GM12873 (cell line): ENCODE data around the gene FITM1.

Source experiments
- CTCF ChIP-seq: IDR thresholded peaks from 2 replicates; pipeline ENCODE4 v1.5.1; 2012; ENCODE audit warnings: low read depth, mild to moderate bottlenecking, moderate library complexity, low read length, control low read depth; ENCODE audit not compliant: insufficient read depth; ENCODE audit errors: missing control alignments

FITM1 gene

GRCh38 chr14:24127673-24128072 is 2.8 kb upstream of the FITM1 start:
- TF ChIP-seq CTCF, result no peak

- TF ChIP-seq CTCF, result no peak
Measured at GRCh38 chr14:24129410-24129998, 955 bp upstream of the FITM1 start.

- TF ChIP-seq CTCF, result no peak
Measured at GRCh38 chr14:24130717-24131548, 474 bp downstream of the FITM1 start.

GRCh38 chr14:24131549-24131966 is 1.1 kb downstream of the FITM1 start:
- TF ChIP-seq CTCF, result no peak

- TF ChIP-seq CTCF, result no peak
Measured at GRCh38 chr14:24132061-24132685, 1.7 kb downstream of the FITM1 start.

GRCh38 chr14:24132976-24133375 is 2.5 kb downstream of the FITM1 start:
- TF ChIP-seq CTCF, result no peak

GRCh38 chr14:24133735-24134134 is 3.3 kb downstream of the FITM1 start:
- no peak for TF ChIP-seq CTCF
